GM19397 (cell line): ENCODE data around the gene SELENOT.

Experiments used
- ATAC-seq: cut with Tn5 transposase; IDR thresholded peaks from one replicate; pipeline ENCODE4 v1.9.1; 2021; ENCODE audit warnings: mild to moderate bottlenecking, moderate library complexity; ENCODE audit not compliant: unreplicated experiment

The SELENOT gene

GRCh38 chr3:150662410-150663200 lies 59.5 kb downstream of the SELENOT start:
- ATAC-seq = no peak

- ATAC-seq = no peak
Observed at GRCh38 chr3:150663461-150663860, 60.3 kb downstream of the SELENOT start.

GRCh38 chr3:150666167-150666566 lies 63.0 kb downstream of the SELENOT start:
- ATAC-seq = no peak

GRCh38 chr3:150673966-150674365 lies 70.8 kb downstream of the SELENOT start:
- no peak for ATAC-seq

GRCh38 chr3:150675587-150675986 lies 72.5 kb downstream of the SELENOT start:
- ATAC-seq = no peak
